Stimulated activated naive CD8-positive, alpha-beta T cell treated with anti-CD3 and anti-CD28 coated beads, Interleukin-15, Interleukin-2, amounts not matched to agents 100 ng/mL and 50 ng/mL, for 24 hours (primary cell): Measurements from ENCODE around the gene B4GALNT3.

Experiments used
- H3K27ac Mint-ChIP-seq: one replicate; pipeline ENCODE4 v1.8.0; 2021; ENCODE audit warnings: mild to moderate bottlenecking, mixed read lengths
- H3K27me3 Mint-ChIP-seq: one replicate; pipeline ENCODE4 v1.8.0; 2021; ENCODE audit warnings: mixed read lengths
- H3K36me3 Mint-ChIP-seq: one replicate; pipeline ENCODE4 v1.8.0; 2021; ENCODE audit warnings: low read depth, mixed read lengths
- H3K4me1 Mint-ChIP-seq: one replicate; pipeline ENCODE4 v1.8.0; 2021; ENCODE audit warnings: low read depth, mixed read lengths
- H3K4me3 Mint-ChIP-seq: one replicate; pipeline ENCODE4 v1.8.0; 2021; ENCODE audit warnings: mild to moderate bottlenecking, mixed read lengths
- H3K9me3 Mint-ChIP-seq: one replicate; pipeline ENCODE4 v1.8.0; 2021; ENCODE audit warnings: mixed read lengths

Gene B4GALNT3

DNA sequence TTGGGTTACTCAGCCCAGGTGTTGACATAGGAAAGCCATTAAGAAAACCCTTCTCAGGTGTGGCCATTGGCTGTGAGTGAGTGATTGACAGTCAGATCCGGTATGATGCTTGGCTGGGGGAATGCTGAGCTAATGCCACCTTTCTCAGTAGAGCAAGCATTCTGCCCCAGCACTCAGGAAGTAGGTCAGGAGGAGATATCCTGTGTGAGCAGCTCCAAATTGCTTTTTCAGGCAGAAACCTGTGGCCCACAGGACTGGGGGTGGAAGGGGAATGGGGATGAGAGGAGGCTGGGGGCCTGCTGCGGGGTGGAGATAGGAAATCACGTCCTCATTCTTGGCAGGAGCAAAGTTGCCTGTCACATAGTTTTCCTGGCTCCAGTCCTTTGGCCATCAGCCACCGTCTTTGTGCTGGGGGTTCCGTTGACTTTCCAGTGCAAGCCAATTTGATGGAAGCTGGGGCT is 147.8 kb downstream of the B4GALNT3 start:
- Mint-ChIP-seq H3K9me3 (no peaks in the 10 kb centered on the region), H3K4me1 (peaks cover 17% of the 10 kb centered on the region), H3K4me3 (no peak overlapping the region), H3K27ac (no peak overlapping the region), H3K36me3 (no peaks in the 10 kb centered on the region), H3K27me3 (no peaks in the 10 kb centered on the region)

DNA sequence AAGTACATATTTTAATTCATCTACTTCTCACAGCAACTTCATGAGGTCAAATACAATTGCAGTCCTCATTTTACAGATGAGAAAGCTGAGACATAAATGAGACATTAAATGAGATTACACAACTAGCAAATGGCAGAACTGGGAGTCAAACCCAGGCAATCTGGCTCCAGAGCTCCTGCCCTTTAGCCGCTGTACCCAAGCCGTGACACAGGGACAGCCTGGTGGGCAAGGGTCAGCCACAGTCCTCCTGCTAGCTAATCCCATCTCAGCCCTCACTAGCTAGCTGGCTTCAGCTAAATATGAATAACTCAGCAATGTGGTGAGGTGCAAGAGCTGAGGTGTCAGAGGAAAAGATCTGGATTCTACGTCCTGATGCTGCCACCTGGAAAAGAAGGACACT is 148.7 kb downstream of the B4GALNT3 start:
- Mint-ChIP-seq H3K27ac (no peak overlapping the region), H3K4me1 (peaks cover 17% of the 10 kb centered on the region), H3K27me3 (no peaks in the 10 kb centered on the region), H3K36me3 (no peaks in the 10 kb centered on the region), H3K4me3 (no peak overlapping the region), H3K9me3 (no peaks in the 10 kb centered on the region)

DNA sequence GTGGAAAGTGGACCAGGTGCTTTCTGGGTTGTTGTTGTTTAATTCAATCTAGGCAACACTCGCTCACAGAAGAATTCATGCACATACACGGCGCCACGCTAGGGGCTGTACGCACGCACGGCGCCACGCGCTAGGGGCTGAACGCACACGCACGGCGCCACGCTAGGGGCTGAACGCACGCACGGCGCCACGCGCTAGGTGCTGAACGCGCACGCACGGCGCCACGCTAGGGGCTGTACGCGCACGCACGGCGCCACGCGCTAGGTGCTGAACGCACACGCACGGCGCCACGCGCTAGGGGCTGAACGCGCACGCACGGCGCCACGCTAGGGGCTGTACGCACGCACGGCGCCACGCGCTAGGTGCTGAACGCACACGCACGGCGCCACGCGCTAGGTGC is 149.2 kb downstream of the B4GALNT3 start:
- Mint-ChIP-seq H3K27ac (no peak overlapping the region), H3K4me1 (peaks cover 17% of the 10 kb centered on the region), H3K9me3 (no peaks in the 10 kb centered on the region), H3K27me3 (no peaks in the 10 kb centered on the region), H3K4me3 (no peak overlapping the region), H3K36me3 (no peaks in the 10 kb centered on the region)

DNA sequence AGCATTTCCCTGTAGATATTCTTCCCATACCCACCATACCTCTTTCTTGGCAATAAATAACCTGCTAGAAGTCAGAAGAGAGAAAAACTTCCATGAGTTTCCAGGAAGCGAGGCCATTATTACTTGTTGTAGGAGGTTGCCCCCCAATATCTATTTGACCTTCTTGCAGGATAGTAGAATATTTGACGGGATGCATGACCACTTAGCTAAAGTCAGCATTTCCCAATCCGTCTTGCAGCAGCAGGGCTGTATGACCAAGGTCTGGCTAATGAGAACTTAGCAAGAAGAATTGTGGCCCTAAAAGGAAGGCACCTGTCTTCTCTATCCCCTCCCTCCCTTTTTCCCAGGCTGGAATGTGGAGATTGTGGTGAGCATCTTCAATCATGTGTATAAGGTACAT is 152.0 kb downstream of the B4GALNT3 start:
- H3K27ac Mint-ChIP-seq = no peak overlapping the region
- H3K36me3 Mint-ChIP-seq = no peaks in the 10 kb centered on the region
- no peaks in the 10 kb centered on the region for H3K9me3 Mint-ChIP-seq
- peaks cover 30% of the 10 kb centered on the region for H3K4me1 Mint-ChIP-seq
- no peaks in the 10 kb centered on the region for H3K27me3 Mint-ChIP-seq
- H3K4me3 Mint-ChIP-seq = no peak overlapping the region

DNA sequence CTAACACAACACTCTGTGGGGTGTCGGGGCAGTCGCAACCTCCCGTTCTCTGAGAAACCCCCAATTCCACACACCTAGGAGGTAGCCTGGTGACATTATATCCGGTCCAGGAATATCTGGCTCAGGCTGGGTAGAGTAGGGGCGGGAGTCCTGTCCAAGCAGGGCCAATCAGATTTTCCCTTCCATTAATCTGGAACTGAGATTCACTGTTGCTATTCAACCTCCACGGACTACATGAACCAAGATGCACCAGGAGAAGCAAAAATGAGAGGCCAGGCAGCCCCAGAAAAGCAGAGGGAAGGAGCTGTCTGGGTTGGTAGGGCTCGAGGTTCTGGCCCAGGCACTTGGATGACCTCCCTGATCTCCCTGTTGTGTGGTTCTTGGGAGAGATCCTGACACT is 152.6 kb downstream of the B4GALNT3 start:
- no peaks in the 10 kb centered on the region for H3K9me3 Mint-ChIP-seq
- peaks cover 31% of the 10 kb centered on the region for H3K4me1 Mint-ChIP-seq
- no peak overlapping the region for H3K4me3 Mint-ChIP-seq
- H3K36me3 Mint-ChIP-seq = no peaks in the 10 kb centered on the region
- no peaks in the 10 kb centered on the region for H3K27me3 Mint-ChIP-seq
- H3K27ac Mint-ChIP-seq = no peak overlapping the region

DNA sequence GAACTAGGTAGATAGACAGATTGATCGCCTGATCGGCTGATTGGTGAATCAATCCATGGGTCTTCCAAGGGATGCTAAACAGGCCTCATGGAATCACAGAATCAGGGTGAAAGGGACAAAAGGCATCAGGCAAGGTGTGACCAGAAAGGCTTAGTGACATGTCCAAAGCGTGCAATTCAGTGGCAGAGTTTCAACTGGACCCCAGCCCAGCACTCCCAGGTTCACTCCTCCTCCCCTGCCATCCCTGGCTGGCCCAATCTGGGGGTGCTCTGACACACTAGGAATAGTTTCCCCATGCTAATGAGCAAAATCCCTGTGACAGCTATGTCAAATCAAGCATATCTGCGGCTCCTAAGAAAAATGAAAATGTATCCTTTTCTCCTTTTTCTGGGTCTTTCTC is 153.1 kb downstream of the B4GALNT3 start:
- Mint-ChIP-seq H3K9me3 (no peaks in the 10 kb centered on the region), H3K27me3 (no peaks in the 10 kb centered on the region), H3K27ac (no peak overlapping the region), H3K4me1 (peaks cover 35% of the 10 kb centered on the region), H3K36me3 (no peaks in the 10 kb centered on the region), H3K4me3 (no peak overlapping the region)
